ENCODE measurements around the gene POLR2J2.
"Not testable (repeated sequence)": the region's sequence is repeated elsewhere in the genome, so short reads cannot be mapped to it uniquely, and the experiment has no call there.

POLR2J2 gene

GRCh38 chr7:102695033-102695552 lies 23.6 kb upstream of the POLR2J2 start:
- H3K9me3 ChIP-seq (ENCODE audit: control insufficient read depth, low read length); H3K4me1 ChIP-seq; H3K4me3 ChIP-seq (ENCODE audit: low read depth, low read length); H3K4me2 ChIP-seq (ENCODE audit: low read length); H2AFZ ChIP-seq; H3K27me3 ChIP-seq (ENCODE audit: control insufficient read depth, insufficient read depth, low read length); H3K27ac ChIP-seq; H3K9ac ChIP-seq; H3K36me3 ChIP-seq (ENCODE audit: control insufficient read depth, insufficient read depth, low read length); H3K79me2 ChIP-seq: not testable (repeated sequence)

- H3K27me3 ChIP-seq (ENCODE audit: control insufficient read depth, insufficient read depth, low read length); H3K4me3 ChIP-seq (ENCODE audit: low read depth, low read length); H2AFZ ChIP-seq; H3K4me2 ChIP-seq (ENCODE audit: low read length); H3K9ac ChIP-seq; H3K36me3 ChIP-seq (ENCODE audit: control insufficient read depth, insufficient read depth, low read length); H3K27ac ChIP-seq; H3K4me1 ChIP-seq; H3K79me2 ChIP-seq; H3K9me3 ChIP-seq (ENCODE audit: control insufficient read depth, low read length): not testable (repeated sequence)
Observed at GRCh38 chr7:102694008-102694407, 22.5 kb upstream of the POLR2J2 start.

GRCh38 chr7:102690602-102691001 lies 19.1 kb upstream of the POLR2J2 start:
- not testable (repeated sequence) for H3K4me3 ChIP-seq (ENCODE audit: low read depth, low read length); H3K27me3 ChIP-seq (ENCODE audit: control insufficient read depth, insufficient read depth, low read length); H3K9ac ChIP-seq; H3K4me2 ChIP-seq (ENCODE audit: low read length); H2AFZ ChIP-seq; H3K9me3 ChIP-seq (ENCODE audit: control insufficient read depth, low read length); H3K27ac ChIP-seq; H3K4me1 ChIP-seq; H3K79me2 ChIP-seq; H3K36me3 ChIP-seq (ENCODE audit: control insufficient read depth, insufficient read depth, low read length)

GRCh38 chr7:102689436-102690282 lies 18.2 kb upstream of the POLR2J2 start:
- H3K9ac ChIP-seq; H3K4me3 ChIP-seq (ENCODE audit: low read depth, low read length); H3K27ac ChIP-seq; H2AFZ ChIP-seq; H3K4me2 ChIP-seq (ENCODE audit: low read length); H3K9me3 ChIP-seq (ENCODE audit: control insufficient read depth, low read length); H3K27me3 ChIP-seq (ENCODE audit: control insufficient read depth, insufficient read depth, low read length); H3K4me1 ChIP-seq; H3K79me2 ChIP-seq; H3K36me3 ChIP-seq (ENCODE audit: control insufficient read depth, insufficient read depth, low read length): not testable (repeated sequence)

- not testable (repeated sequence) for H3K4me2 ChIP-seq (ENCODE audit: low read length); H3K9me3 ChIP-seq (ENCODE audit: control insufficient read depth, low read length); H3K27ac ChIP-seq; H3K79me2 ChIP-seq; H3K27me3 ChIP-seq (ENCODE audit: control insufficient read depth, insufficient read depth, low read length); H3K9ac ChIP-seq; H3K4me1 ChIP-seq; H3K36me3 ChIP-seq (ENCODE audit: control insufficient read depth, insufficient read depth, low read length); H3K4me3 ChIP-seq (ENCODE audit: low read depth, low read length); H2AFZ ChIP-seq
Observed at GRCh38 chr7:102688299-102689036, 17.0 kb upstream of the POLR2J2 start.

- H3K4me3 ChIP-seq (ENCODE audit: low read depth, low read length); H3K9ac ChIP-seq; H3K9me3 ChIP-seq (ENCODE audit: control insufficient read depth, low read length); H3K79me2 ChIP-seq; H3K4me1 ChIP-seq; H3K27ac ChIP-seq; H3K36me3 ChIP-seq (ENCODE audit: control insufficient read depth, insufficient read depth, low read length); H3K27me3 ChIP-seq (ENCODE audit: control insufficient read depth, insufficient read depth, low read length); H3K4me2 ChIP-seq (ENCODE audit: low read length); H2AFZ ChIP-seq: not testable (repeated sequence)
Observed at GRCh38 chr7:102682560-102682959, 11.1 kb upstream of the POLR2J2 start.

GRCh38 chr7:102680780-102681179 lies 9.3 kb upstream of the POLR2J2 start:
- not testable (repeated sequence) for H3K27ac ChIP-seq; H2AFZ ChIP-seq; H3K9me3 ChIP-seq (ENCODE audit: control insufficient read depth, low read length); H3K79me2 ChIP-seq; H3K4me1 ChIP-seq; H3K27me3 ChIP-seq (ENCODE audit: control insufficient read depth, insufficient read depth, low read length); H3K36me3 ChIP-seq (ENCODE audit: control insufficient read depth, insufficient read depth, low read length); H3K4me3 ChIP-seq (ENCODE audit: low read depth, low read length); H3K9ac ChIP-seq; H3K4me2 ChIP-seq (ENCODE audit: low read length)

- not testable (repeated sequence) for H3K36me3 ChIP-seq (ENCODE audit: control insufficient read depth, insufficient read depth, low read length); H3K4me2 ChIP-seq (ENCODE audit: low read length); H3K79me2 ChIP-seq; H3K27me3 ChIP-seq (ENCODE audit: control insufficient read depth, insufficient read depth, low read length); H3K27ac ChIP-seq; H3K4me3 ChIP-seq (ENCODE audit: low read depth, low read length); H3K9ac ChIP-seq; H3K9me3 ChIP-seq (ENCODE audit: control insufficient read depth, low read length); H2AFZ ChIP-seq; H3K4me1 ChIP-seq
Observed at GRCh38 chr7:102675545-102675944, 4.1 kb upstream of the POLR2J2 start.

GRCh38 chr7:102673447-102674067 lies 2.1 kb upstream of the POLR2J2 start:
- not testable (repeated sequence) for H3K4me2 ChIP-seq (ENCODE audit: low read length); H2AFZ ChIP-seq; H3K4me1 ChIP-seq; H3K27ac ChIP-seq; H3K27me3 ChIP-seq (ENCODE audit: control insufficient read depth, insufficient read depth, low read length); H3K79me2 ChIP-seq; H3K4me3 ChIP-seq (ENCODE audit: low read depth, low read length); H3K9me3 ChIP-seq (ENCODE audit: control insufficient read depth, low read length); H3K9ac ChIP-seq; H3K36me3 ChIP-seq (ENCODE audit: control insufficient read depth, insufficient read depth, low read length)

GRCh38 chr7:102671956-102672307 lies 469 bp upstream of the POLR2J2 start:
- H3K4me1 ChIP-seq; H3K9ac ChIP-seq; H3K79me2 ChIP-seq; H3K27me3 ChIP-seq (ENCODE audit: control insufficient read depth, insufficient read depth, low read length); H3K27ac ChIP-seq; H3K36me3 ChIP-seq (ENCODE audit: control insufficient read depth, insufficient read depth, low read length); H3K4me2 ChIP-seq (ENCODE audit: low read length); H3K9me3 ChIP-seq (ENCODE audit: control insufficient read depth, low read length); H2AFZ ChIP-seq; H3K4me3 ChIP-seq (ENCODE audit: low read depth, low read length): not testable (repeated sequence)

- not testable (repeated sequence) for H2AFZ ChIP-seq; H3K79me2 ChIP-seq; H3K27me3 ChIP-seq (ENCODE audit: control insufficient read depth, insufficient read depth, low read length)
Observed at GRCh38 chr7:102667523-102667922, 3.9 kb downstream of the POLR2J2 start.

More at GRCh38 chr7:102667523-102667922, 3.9 kb downstream of the POLR2J2 start:
- H3K36me3 ChIP-seq (ENCODE audit: control insufficient read depth, insufficient read depth, low read length); H3K4me1 ChIP-seq; H3K9ac ChIP-seq; H3K9me3 ChIP-seq (ENCODE audit: control insufficient read depth, low read length); H3K27ac ChIP-seq; H3K4me3 ChIP-seq (ENCODE audit: low read depth, low read length); H3K4me2 ChIP-seq (ENCODE audit: low read length): not testable (repeated sequence)

Data from parathyroid adenoma (tissue), 2 donors.